Measurements from ENCODE around the gene RSPO4. TPM values are rescaled to one million over a fixed set of nuclear protein-coding genes. Genes with fewer than 3 reads are reported as not detected.

The RSPO4 gene
- total RNA-seq, 1 donor from 2014 or later = 1.4 TPM

DNA sequence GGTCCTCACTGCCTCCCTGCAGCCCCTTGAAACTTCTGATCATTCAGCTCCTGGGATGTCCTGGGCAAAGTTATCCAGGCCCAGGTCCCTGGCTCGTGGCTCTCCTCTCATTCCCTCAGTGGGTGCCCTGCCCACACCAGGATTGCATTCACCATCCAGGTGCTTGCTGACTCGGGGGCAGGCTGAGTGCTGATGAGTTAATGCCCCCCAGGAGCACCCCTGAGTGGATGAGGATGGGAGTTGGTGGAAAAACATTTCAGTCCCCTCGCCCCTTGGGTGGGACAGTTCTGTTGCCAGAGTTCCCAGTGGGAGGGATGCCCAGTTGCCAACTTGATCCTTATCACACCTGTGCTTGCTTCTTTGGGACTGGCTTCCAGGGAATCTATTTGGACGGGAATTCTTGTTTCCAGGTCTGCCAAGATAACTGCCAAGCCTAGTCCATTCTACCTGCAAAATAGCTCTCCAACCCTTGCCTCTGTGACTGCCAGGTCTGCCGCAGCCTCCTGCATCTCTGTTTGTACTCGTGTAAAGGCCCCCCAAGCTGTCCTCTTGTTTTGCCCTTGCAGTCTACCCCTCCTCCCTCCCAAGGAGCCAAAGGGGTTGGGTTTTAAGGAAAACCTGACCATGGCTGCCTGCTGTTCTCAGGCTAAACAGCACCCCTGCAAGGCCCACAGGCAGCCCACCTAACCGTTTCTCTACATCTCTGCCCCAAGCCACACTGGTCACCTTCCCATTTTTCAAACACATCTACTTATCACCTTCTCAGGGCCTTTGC is 11.6 kb upstream of the RSPO4 start:
- H3K27ac ChIP-seq = no peak overlapping the region
- H3K4me3 ChIP-seq = no peak overlapping the region
- DNase-seq (ENCODE audit: low spot score in 2 of 2) = no peak
- TF ChIP-seq, protein P1, sequence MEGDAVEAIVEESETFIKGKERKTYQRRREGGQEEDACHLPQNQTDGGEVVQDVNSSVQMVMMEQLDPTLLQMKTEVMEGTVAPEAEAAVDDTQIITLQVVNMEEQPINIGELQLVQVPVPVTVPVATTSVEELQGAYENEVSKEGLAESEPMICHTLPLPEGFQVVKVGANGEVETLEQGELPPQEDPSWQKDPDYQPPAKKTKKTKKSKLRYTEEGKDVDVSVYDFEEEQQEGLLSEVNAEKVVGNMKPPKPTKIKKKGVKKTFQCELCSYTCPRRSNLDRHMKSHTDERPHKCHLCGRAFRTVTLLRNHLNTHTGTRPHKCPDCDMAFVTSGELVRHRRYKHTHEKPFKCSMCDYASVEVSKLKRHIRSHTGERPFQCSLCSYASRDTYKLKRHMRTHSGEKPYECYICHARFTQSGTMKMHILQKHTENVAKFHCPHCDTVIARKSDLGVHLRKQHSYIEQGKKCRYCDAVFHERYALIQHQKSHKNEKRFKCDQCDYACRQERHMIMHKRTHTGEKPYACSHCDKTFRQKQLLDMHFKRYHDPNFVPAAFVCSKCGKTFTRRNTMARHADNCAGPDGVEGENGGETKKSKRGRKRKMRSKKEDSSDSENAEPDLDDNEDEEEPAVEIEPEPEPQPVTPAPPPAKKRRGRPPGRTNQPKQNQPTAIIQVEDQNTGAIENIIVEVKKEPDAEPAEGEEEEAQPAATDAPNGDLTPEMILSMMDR (IDR thresholded peaks at IDR 0.05) = no peak
- no peaks in the 10 kb centered on the region for H3K36me3 ChIP-seq
- no peaks in the 10 kb centered on the region for H3K27me3 ChIP-seq
- H3K4me1 ChIP-seq = no peaks in the 10 kb centered on the region
- intact Hi-C loops (cut with DNase I) = no loop called here
- no peaks in the 10 kb centered on the region for H3K9me3 ChIP-seq

DNA sequence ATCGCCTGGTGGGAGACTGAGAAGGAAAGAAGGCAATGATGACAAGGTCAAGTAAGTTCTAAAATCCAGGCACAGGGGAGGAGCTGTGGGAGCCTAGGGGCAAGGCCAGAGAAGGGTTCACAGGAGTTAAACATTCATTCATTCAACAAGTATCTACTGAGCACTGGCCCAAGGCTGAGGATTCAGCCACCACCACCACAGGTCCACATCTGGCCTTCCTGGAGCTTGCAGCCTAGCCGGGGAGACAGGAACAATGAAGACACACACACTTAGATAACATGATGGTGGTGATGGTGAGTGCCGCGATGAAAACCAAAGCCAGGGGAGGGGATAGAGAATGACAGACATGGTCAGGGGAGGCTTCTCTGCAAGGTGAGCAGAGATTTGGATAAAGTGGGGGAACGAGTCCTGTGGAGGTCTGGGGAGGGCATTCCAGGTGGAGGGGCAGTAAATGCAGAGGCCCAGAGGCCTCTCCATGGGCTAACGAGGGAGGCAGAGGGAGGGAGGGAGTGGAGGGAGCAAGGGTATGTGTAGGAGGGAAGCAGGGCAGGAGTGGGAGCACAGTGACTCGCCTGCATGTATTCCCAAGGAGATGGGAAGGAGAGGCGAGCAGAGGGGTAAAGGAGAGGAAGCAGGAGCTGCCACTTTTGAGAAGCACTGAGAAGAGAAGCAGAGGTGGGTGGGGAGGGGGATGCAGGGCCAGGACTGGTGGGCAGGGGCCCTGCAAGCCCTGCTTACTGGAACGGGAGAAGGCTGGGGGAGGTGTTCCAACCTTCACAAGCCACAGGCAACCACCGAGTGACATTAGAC is 10.5 kb upstream of the RSPO4 start:
- DNase-seq (ENCODE audit: low spot score in 2 of 2) = peak in 1 of 2 donors; percentile 21

DNA sequence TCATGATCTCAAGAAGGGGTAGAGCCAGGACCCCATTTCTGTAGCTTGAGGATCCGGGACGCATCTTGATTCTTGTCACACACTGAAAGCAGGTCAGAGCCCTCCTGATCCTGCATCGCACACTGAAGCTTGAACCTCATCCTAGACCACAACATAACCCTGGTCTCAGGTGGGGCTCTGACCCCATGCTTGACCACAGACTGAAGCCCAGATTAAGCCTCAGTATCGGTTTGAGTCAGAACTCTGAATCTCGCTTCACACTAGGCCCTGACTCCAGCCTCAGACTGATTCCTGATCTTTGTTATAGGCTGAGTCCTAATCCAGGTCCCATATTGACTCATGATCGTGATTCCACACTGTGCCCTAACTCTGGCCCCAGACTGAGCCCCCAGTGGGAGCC is 8.5 kb upstream of the RSPO4 start:
- intact Hi-C loops (cut with DNase I) = no loop called here
- H3K36me3 ChIP-seq = no peaks in the 10 kb centered on the region
- no peaks in the 10 kb centered on the region for H3K9me3 ChIP-seq
- H3K27me3 ChIP-seq = no peaks in the 10 kb centered on the region
- DNase-seq (ENCODE audit: low spot score in 2 of 2) = no peak
- TF ChIP-seq, protein P1 (IDR thresholded peaks at IDR 0.05) = no peak
- H3K4me3 ChIP-seq = no peak overlapping the region
- H3K27ac ChIP-seq = no peak overlapping the region
- no peaks in the 10 kb centered on the region for H3K4me1 ChIP-seq

More for the DNA sequence above, 10.5 kb upstream of the RSPO4 start:
- Histone ChIP-seq H3K27ac (no peak overlapping the region), H3K4me1 (no peaks in the 10 kb centered on the region), H3K9me3 (no peaks in the 10 kb centered on the region), H3K36me3 (no peaks in the 10 kb centered on the region), H3K27me3 (no peaks in the 10 kb centered on the region), H3K4me3 (no peak overlapping the region)
- intact Hi-C loops (cut with DNase I) = no loop called here
- TF ChIP-seq, protein P1 (IDR thresholded peaks at IDR 0.05) = no peak

DNA sequence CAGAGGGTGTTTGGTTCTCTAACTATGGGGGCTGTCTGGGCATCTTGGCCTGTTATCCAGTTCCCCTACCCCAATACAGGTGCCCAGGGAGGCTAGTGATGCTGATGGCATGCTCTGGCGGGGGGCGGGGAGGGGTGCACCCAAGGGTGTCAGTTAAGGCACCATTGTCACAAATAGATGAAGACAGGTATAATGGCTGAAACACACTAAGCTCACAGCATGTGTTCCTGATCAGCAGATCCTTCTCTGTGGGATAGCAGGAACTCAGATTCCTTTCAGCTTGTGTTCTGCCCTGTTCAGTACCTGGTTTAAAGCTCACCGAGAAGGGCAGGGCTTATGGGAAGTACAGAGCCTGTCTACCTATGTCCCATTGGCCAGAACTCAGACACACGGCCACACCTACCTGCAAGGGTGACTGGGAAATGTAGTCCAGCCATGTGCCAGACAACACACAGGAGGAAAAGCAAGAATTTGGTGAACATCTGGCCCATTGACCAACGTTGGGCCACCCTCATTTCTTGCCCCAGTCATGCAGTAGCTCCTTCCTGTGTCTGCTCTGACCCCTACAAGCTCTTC is 3.4 kb upstream of the RSPO4 start:
- no peak overlapping the region for H3K27ac ChIP-seq
- TF ChIP-seq, protein P1 (IDR thresholded peaks at IDR 0.05) = no peak
- no peaks in the 10 kb centered on the region for H3K9me3 ChIP-seq
- no peaks in the 10 kb centered on the region for H3K36me3 ChIP-seq
- intact Hi-C loops (cut with DNase I) = no loop called here
- H3K4me3 ChIP-seq = no peak overlapping the region
- H3K4me1 ChIP-seq = no peaks in the 10 kb centered on the region
- peak in 1 of 2 donors; percentile 18 for DNase-seq (ENCODE audit: low spot score in 2 of 2)
- H3K27me3 ChIP-seq = no peaks in the 10 kb centered on the region

DNA sequence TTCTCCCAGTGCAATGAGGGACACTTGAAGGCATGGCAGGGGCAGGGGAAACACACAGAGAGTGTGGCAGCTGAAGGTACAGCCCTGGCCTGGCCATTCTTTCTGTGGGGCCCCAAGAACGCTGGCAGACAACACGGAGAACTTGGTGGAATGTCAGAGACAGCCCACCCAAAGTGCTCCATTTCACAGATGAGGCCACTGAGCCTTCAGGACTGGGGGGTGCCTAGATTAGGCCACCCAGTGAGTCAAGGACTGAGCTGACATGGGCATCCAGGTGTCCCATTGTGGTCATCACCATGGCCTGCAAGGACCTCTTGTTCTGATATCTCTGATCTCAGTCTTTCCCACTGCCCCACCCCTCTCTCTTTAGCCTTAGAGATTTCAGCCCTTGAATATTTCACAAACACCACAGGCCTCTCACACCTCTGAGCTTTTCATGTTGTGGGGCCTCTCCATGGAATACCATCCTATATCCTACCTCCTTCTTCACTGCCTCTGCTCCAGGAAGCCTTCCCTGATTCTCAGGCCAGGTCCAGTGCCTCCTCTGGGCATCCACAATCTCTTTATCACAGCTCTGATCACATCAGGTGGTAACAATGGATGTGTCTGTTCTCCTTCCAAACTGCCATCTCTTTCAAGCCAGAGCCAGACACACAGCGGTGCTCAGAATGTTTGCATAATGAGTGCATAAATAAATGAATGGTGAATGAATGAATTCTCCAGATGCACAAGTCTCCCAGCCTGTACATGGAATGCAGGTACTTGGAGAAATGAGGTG is 2.0 kb upstream of the RSPO4 start:
- peak in 1 of 2 donors; percentile 18 for DNase-seq (ENCODE audit: low spot score in 2 of 2)
- H3K4me1 ChIP-seq = no peaks in the 10 kb centered on the region
- intact Hi-C loops (cut with DNase I) = no loop called here
- TF ChIP-seq, protein P1 (IDR thresholded peaks at IDR 0.05) = no peak
- no peaks in the 10 kb centered on the region for H3K36me3 ChIP-seq
- H3K9me3 ChIP-seq = no peaks in the 10 kb centered on the region
- no peak overlapping the region for H3K27ac ChIP-seq
- H3K4me3 ChIP-seq = no peak overlapping the region
- no peaks in the 10 kb centered on the region for H3K27me3 ChIP-seq
